HepG2 (cell line): ENCODE results near the gene FER1L5. TPM values are rescaled to one million over a fixed set of nuclear protein-coding genes. Genes with fewer than 3 reads are reported as not detected.

Source experiments
- IKZF5 ChIP-seq: IDR thresholded peaks from 2 replicates; pipeline ENCODE4 v1.6.1; 2018; ENCODE audit warnings: missing genetic modification reagents, mild to moderate bottlenecking, missing compliant biosample characterization
- SMYD3 ChIP-seq: sonication (generic); formaldehyde crosslinking; IDR thresholded peaks from 2 replicates; pipeline ENCODE4 v1.8.1; 2023; ENCODE audit warnings: mild to moderate bottlenecking, missing genetic modification reagents
- SNAI1 ChIP-seq: sonication (generic); formaldehyde crosslinking; IDR thresholded peaks from 2 replicates; pipeline ENCODE4 v1.5.0; 2020; ENCODE audit warnings: mild to moderate bottlenecking, missing genetic modification reagents, borderline replicate concordance
- TIGD3 ChIP-seq: sonication (generic); formaldehyde crosslinking; IDR thresholded peaks from 2 replicates; pipeline ENCODE4 v1.5.1; 2020; ENCODE audit warnings: mild to moderate bottlenecking, missing genetic modification reagents, borderline replicate concordance
- ZEB1 ChIP-seq: IDR thresholded peaks from 2 replicates; pipeline ENCODE4 v1.6.1; 2012; ENCODE audit warnings: mild to moderate bottlenecking, low read depth, inconsistent platforms; ENCODE audit not compliant: insufficient replicate concordance
- ZFP82 ChIP-seq: sonication (generic); formaldehyde crosslinking; IDR thresholded peaks from 2 replicates; pipeline ENCODE4 v1.5.1; 2020; ENCODE audit warnings: mild to moderate bottlenecking, missing genetic modification reagents, borderline replicate concordance
- ZNF207 ChIP-seq: fragments of 450-650 bp; IDR thresholded peaks from 2 replicates; pipeline ENCODE4 v1.6.1; 2016; ENCODE audit warnings: antibody characterized with exemption, borderline replicate concordance
- ZNF446 ChIP-seq: sonication (generic); formaldehyde crosslinking; IDR thresholded peaks from 2 replicates; pipeline ENCODE4 v1.5.0; 2020; ENCODE audit warnings: mild to moderate bottlenecking, missing genetic modification reagents
- ZNF567 ChIP-seq: sonication (generic); formaldehyde crosslinking; IDR thresholded peaks from 2 replicates; pipeline ENCODE4 v1.8.1; 2023; ENCODE audit warnings: mild to moderate bottlenecking, missing genetic modification reagents, borderline replicate concordance
- ZNF672 ChIP-seq: sonication (generic); formaldehyde crosslinking; IDR thresholded peaks from 2 replicates; pipeline ENCODE4 v1.8.1; 2022; ENCODE audit warnings: missing genetic modification reagents
- ZNF710 ChIP-seq: sonication (generic); formaldehyde crosslinking; IDR thresholded peaks from 2 replicates; pipeline ENCODE4 v1.5.0; 2020; ENCODE audit warnings: mild to moderate bottlenecking, missing genetic modification reagents, borderline replicate concordance
- ZNF879 ChIP-seq: sonication (generic); formaldehyde crosslinking; IDR thresholded peaks from 2 replicates; pipeline ENCODE4 v1.8.1; 2023; ENCODE audit warnings: missing genetic modification reagents
- polyA plus RNA-seq, 8 experiments: library from polyadenylated mRNA; depleted of rRNA in 3 of 8; stranded (reverse) in 7 of 8; unstranded in 1 of 8; fragments of >200 nt; fragmentation: Illumina TruSeq in 4 of 8; extraction: Trizol in 4 of 8; gene quantifications; 2 replicates each; pipeline versions ENCODE4 v1.2.1 to v1.2.3, GENCODE V29; 2011 to 2016; ENCODE audit warnings: low read depth in 4 of 8, missing spikeins in 1 of 8, mixed read lengths in 1 of 8; ENCODE audit not compliant: insufficient read depth in 1 of 8
- total RNA-seq, 5 experiments: library from RNA; depleted of rRNA; stranded (reverse); fragments of >200 nt; fragmentation: Illumina TruSeq; extraction: Trizol; gene quantifications; 2 replicates each; pipeline ENCODE4 v1.2.3, GENCODE V29; 2016; ENCODE audit warnings: low read depth in 1 of 5
- TF ChIP-seq, protein P1 (sequence below): sonication (generic); formaldehyde crosslinking; IDR thresholded peaks from 2 replicates; pipeline ENCODE4 v1.5.1; 2020; ENCODE audit warnings: mild to moderate bottlenecking, missing genetic modification reagents, moderate library complexity
- TF ChIP-seq, protein P2 (sequence below): sonication (generic); formaldehyde crosslinking; IDR thresholded peaks from 2 replicates; pipeline ENCODE4 v1.4.0; 2020; ENCODE audit warnings: missing genetic modification reagents
- TF ChIP-seq, protein P3 (sequence below): sonication (generic); formaldehyde crosslinking; IDR thresholded peaks from 2 replicates; pipeline ENCODE4 v1.5.0; 2020; ENCODE audit warnings: missing genetic modification reagents

The FER1L5 gene
- total and polyA plus RNA-seq, 2 of the 13 experiments (the other 11 are each of a cell fraction or from before 2014, with no cell fraction given): 0.02 to 0.08 TPM

DNA sequence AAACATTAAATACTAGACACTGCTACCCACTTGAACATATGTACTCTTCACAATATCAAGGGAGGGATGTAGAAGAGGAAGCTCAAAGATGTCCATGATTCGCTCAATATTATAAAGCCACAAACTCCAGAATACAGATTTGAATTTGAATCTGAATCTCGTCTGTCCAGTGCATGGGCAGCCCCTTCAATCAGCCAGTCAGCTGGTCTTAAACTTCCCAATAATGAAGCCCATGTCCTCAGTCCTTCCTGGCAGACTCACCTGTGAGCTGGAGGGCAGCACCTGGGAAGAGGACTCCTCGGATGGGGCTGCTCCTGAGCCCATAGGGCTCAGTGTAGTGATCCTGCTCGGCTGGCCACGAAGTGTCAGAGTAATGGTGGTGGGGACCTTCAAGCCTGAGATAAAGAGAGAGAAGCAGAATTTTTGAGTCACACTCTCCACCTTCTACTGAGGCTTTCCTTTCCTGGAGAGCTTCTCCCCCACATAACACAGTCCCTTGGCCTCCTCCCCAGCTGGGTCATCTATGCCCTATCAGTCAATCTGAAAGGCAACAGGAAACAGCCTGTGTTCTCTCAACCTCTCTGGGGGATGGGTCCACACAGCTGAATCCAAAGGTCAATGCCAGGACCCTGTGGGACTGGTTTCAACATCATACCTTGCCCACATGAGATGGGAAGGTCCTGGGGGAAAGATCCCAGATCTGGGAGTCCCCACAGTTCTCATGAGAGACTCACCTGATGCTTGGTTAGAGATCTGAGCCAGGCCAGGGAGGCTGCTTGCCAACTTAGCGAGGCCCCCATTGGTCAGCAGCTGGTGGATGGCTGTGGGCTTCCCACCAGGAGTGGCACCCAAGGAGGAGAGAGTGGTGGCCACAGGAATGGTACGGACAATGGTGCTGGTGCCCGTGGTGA is 40.9 kb upstream of the FER1L5 start (continued):
- TF ChIP-seq ZFP82 (CRISPR knock-in tag) (no peak), ZNF567 (0 out of 2 replicates have a peak, but pooled peaks have one; percentile 28), ZNF710 (CRISPR knock-in tag) (no peak; the same call in 1 of the 2 replicates), ZEB1 (no peak), ZNF672 (CRISPR knock-in tag) (no peak), ZNF446 (CRISPR knock-in tag) (no peak), SNAI1 (no peak), SMYD3 (CRISPR knock-in tag) (no peak), TIGD3 (no peak), IKZF5 (CRISPR knock-in tag) (peak; percentile 87; the same call in 1 of the 2 replicates), ZNF879 (no peak), ZNF207 (no peak)
- TF ChIP-seq, protein P1, sequence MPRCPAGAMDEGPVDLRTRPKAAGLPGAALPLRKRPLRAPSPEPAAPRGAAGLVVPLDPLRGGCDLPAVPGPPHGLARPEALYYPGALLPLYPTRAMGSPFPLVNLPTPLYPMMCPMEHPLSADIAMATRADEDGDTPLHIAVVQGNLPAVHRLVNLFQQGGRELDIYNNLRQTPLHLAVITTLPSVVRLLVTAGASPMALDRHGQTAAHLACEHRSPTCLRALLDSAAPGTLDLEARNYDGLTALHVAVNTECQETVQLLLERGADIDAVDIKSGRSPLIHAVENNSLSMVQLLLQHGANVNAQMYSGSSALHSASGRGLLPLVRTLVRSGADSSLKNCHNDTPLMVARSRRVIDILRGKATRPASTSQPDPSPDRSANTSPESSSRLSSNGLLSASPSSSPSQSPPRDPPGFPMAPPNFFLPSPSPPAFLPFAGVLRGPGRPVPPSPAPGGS (CRISPR knock-in tag): no peak; the same call in 1 of the 2 replicates
- TF ChIP-seq, protein P2, sequence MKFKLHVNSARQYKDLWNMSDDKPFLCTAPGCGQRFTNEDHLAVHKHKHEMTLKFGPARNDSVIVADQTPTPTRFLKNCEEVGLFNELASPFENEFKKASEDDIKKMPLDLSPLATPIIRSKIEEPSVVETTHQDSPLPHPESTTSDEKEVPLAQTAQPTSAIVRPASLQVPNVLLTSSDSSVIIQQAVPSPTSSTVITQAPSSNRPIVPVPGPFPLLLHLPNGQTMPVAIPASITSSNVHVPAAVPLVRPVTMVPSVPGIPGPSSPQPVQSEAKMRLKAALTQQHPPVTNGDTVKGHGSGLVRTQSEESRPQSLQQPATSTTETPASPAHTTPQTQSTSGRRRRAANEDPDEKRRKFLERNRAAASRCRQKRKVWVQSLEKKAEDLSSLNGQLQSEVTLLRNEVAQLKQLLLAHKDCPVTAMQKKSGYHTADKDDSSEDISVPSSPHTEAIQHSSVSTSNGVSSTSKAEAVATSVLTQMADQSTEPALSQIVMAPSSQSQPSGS (CRISPR knock-in tag): peak; percentile 72; the same call in 1 of the 2 replicates
- TF ChIP-seq, protein P3, sequence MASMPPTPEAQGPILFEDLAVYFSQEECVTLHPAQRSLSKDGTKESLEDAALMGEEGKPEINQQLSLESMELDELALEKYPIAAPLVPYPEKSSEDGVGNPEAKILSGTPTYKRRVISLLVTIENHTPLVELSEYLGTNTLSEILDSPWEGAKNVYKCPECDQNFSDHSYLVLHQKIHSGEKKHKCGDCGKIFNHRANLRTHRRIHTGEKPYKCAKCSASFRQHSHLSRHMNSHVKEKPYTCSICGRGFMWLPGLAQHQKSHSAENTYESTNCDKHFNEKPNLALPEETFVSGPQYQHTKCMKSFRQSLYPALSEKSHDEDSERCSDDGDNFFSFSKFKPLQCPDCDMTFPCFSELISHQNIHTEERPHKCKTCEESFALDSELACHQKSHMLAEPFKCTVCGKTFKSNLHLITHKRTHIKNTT (CRISPR knock-in tag): 0 out of 2 replicates have a peak, but pooled peaks have one; percentile 60
